Measurements from ENCODE around the gene TCL1B.

- TF ChIP-seq CTCF (IDR thresholded peaks at IDR 0.05; ENCODE audit: insufficient read depth, low read length, poor library complexity, severe bottlenecking): no peak
- TF ChIP-seq EZH2phosphoT487 (conservative IDR thresholded peaks at IDR 0.05; ENCODE audit: low read length): no peak
Measured at GRCh38 chr14:95668235-95668772, 17.9 kb upstream of the TCL1B start.
